DND-41 (cell line): ENCODE results near the gene ANKRD36.
"Not testable (repeated sequence)": the region's sequence is repeated elsewhere in the genome, so short reads cannot be mapped to it uniquely, and the experiment has no call there.

Experiments used
- ATAC-seq: fragments of 200-7000 bp; cut with Tn5 transposase; 3 replicates; pipeline ENCODE4 v1.9.1; 2021; ENCODE audit warnings: low read depth; ENCODE audit not compliant: insufficient read depth
- DNase-seq: peaks from one replicate; pipeline ENCODE4 v3.0.0-alpha.2; 2020
- H2AFZ ChIP-seq: 2 replicates; pipeline ENCODE4 v1.6.0; 2012; ENCODE audit warnings: low read depth, low read length
- H3K27ac ChIP-seq: 2 replicates; pipeline ENCODE4 v1.5.1; 2012; ENCODE audit warnings: low read length, inconsistent platforms
- H3K27me3 ChIP-seq: fragments of 200-600 bp; sonication (generic); 2 replicates; pipeline ENCODE4 v1.6.0; 2012; ENCODE audit warnings: low read length, mild to moderate bottlenecking, inconsistent platforms; ENCODE audit not compliant: insufficient read depth, poor library complexity
- H3K36me3 ChIP-seq: 2 replicates; pipeline ENCODE4 v1.5.1; 2012; ENCODE audit warnings: low read length, inconsistent platforms; ENCODE audit not compliant: insufficient read depth
- H3K4me1 ChIP-seq: 2 replicates; pipeline ENCODE4 v1.5.1; 2012; ENCODE audit warnings: mild to moderate bottlenecking, low read length; ENCODE audit not compliant: insufficient read depth
- H3K4me2 ChIP-seq: 2 replicates; pipeline ENCODE4 v1.6.0; 2012; ENCODE audit warnings: mild to moderate bottlenecking, moderate library complexity, low read length, inconsistent platforms; ENCODE audit not compliant: insufficient read depth
- H3K4me3 ChIP-seq, 2 experiments: fragments of 200-600 bp in 1 of 2; shearing (Covaris generic) in 1 of 2; 2 replicates each; pipeline ENCODE4 v1.5.1; 2012 to 2016; ENCODE audit warnings: inconsistent platforms in 2 of 2, low read length in 2 of 2, mild to moderate bottlenecking in 2 of 2, low read depth in 1 of 2, moderate library complexity in 1 of 2
- H3K79me2 ChIP-seq: 2 replicates; pipeline ENCODE4 v1.6.0; 2012; ENCODE audit warnings: low read length, inconsistent platforms; ENCODE audit not compliant: insufficient read depth
- H3K9ac ChIP-seq: 2 replicates; pipeline ENCODE4 v1.6.0; 2012; ENCODE audit warnings: low read depth, mild to moderate bottlenecking, inconsistent platforms, low read length, moderate library complexity
- H3K9me3 ChIP-seq: 2 replicates; pipeline ENCODE4 v1.5.1; 2012; ENCODE audit warnings: low read length, moderate library complexity, mild to moderate bottlenecking, inconsistent platforms; ENCODE audit not compliant: insufficient read depth, severe bottlenecking
- H4K20me1 ChIP-seq: 2 replicates; pipeline ENCODE4 v1.6.0; 2012; ENCODE audit warnings: low read length; ENCODE audit not compliant: insufficient read depth
- CTCF ChIP-seq: IDR thresholded peaks from 2 replicates; pipeline ENCODE4 v1.5.1; 2012; ENCODE audit warnings: borderline replicate concordance, low read length, moderate library complexity, mild to moderate bottlenecking; ENCODE audit not compliant: poor library complexity, severe bottlenecking; ENCODE audit errors: extremely low read depth

ANKRD36 gene

GRCh38 chr2:97180391-97180790 lies 67.4 kb downstream of the ANKRD36 start:
- not testable (repeated sequence) for H3K79me2 ChIP-seq, H3K4me1 ChIP-seq, ATAC-seq, DNase-seq, H3K27me3 ChIP-seq, H3K9me3 ChIP-seq, H3K27ac ChIP-seq, H2AFZ ChIP-seq, H4K20me1 ChIP-seq, H3K9ac ChIP-seq, H3K4me3 ChIP-seq, H3K4me2 ChIP-seq
- H3K36me3 ChIP-seq, result peaks cover 24% of the 10 kb centered on the region

GRCh38 chr2:97195349-97195748 lies 82.4 kb downstream of the ANKRD36 start:
- not testable (repeated sequence) for DNase-seq

GRCh38 chr2:97197251-97197650 lies 84.3 kb downstream of the ANKRD36 start:
- H4K20me1 ChIP-seq, H3K4me3 ChIP-seq, H2AFZ ChIP-seq: not testable (repeated sequence)

More at GRCh38 chr2:97195349-97195748, 82.4 kb downstream of the ANKRD36 start:
- H3K4me3 ChIP-seq, H3K27ac ChIP-seq, H3K4me2 ChIP-seq, H3K9me3 ChIP-seq, H3K9ac ChIP-seq, H4K20me1 ChIP-seq, H2AFZ ChIP-seq, ATAC-seq, H3K79me2 ChIP-seq, H3K4me1 ChIP-seq, H3K27me3 ChIP-seq: not testable (repeated sequence)
- H3K36me3 ChIP-seq, result peaks cover 82% of the 10 kb centered on the region

GRCh38 chr2:97200887-97201286 lies 87.9 kb downstream of the ANKRD36 start:
- not testable (repeated sequence) for H2AFZ ChIP-seq, H3K79me2 ChIP-seq, DNase-seq, H3K4me2 ChIP-seq, H3K9me3 ChIP-seq, H3K4me1 ChIP-seq, H3K27me3 ChIP-seq, H3K27ac ChIP-seq, ATAC-seq, H3K4me3 ChIP-seq, H4K20me1 ChIP-seq, H3K9ac ChIP-seq
- peaks cover 79% of the 10 kb centered on the region for H3K36me3 ChIP-seq

More at GRCh38 chr2:97197251-97197650, 84.3 kb downstream of the ANKRD36 start:
- H3K4me2 ChIP-seq, H3K9me3 ChIP-seq, H3K79me2 ChIP-seq, H3K27me3 ChIP-seq, H3K27ac ChIP-seq, H3K9ac ChIP-seq, DNase-seq, ATAC-seq, H3K4me1 ChIP-seq: not testable (repeated sequence)
- H3K36me3 ChIP-seq, result peaks cover 84% of the 10 kb centered on the region

GRCh38 chr2:97202643-97203250 lies 89.8 kb downstream of the ANKRD36 start:
- peaks cover 66% of the 10 kb centered on the region for H3K36me3 ChIP-seq
- not testable (repeated sequence) for ATAC-seq, H4K20me1 ChIP-seq, H3K27ac ChIP-seq, H3K79me2 ChIP-seq, H3K4me1 ChIP-seq, H3K9me3 ChIP-seq, H3K27me3 ChIP-seq, H3K4me3 ChIP-seq, DNase-seq, H2AFZ ChIP-seq, H3K9ac ChIP-seq, H3K4me2 ChIP-seq

GRCh38 chr2:97210325-97210724 lies 97.4 kb downstream of the ANKRD36 start:
- ATAC-seq, result no peak
- H3K36me3 ChIP-seq, result peaks cover 47% of the 10 kb centered on the region; the same call in 1 of the 2 replicates

GRCh38 chr2:97215025-97215424 lies 102.1 kb downstream of the ANKRD36 start:
- not testable (repeated sequence) for H3K9ac ChIP-seq, H3K79me2 ChIP-seq, H4K20me1 ChIP-seq, H3K4me3 ChIP-seq, DNase-seq, ATAC-seq, H3K27me3 ChIP-seq, H3K4me1 ChIP-seq, H3K9me3 ChIP-seq, H2AFZ ChIP-seq, H3K27ac ChIP-seq, H3K4me2 ChIP-seq
- peaks cover 43% of the 10 kb centered on the region; the same call in 1 of the 2 replicates for H3K36me3 ChIP-seq

More at GRCh38 chr2:97210325-97210724, 97.4 kb downstream of the ANKRD36 start:
- Histone ChIP-seq H3K4me1 (no peaks in the 10 kb centered on the region), H3K9me3 (no peaks in the 10 kb centered on the region), H3K27ac (no peak overlapping the region), H3K9ac (no peak overlapping the region), H3K27me3 (no peaks in the 10 kb centered on the region), H3K4me3 (no peak overlapping the region), H3K79me2 (no peaks in the 10 kb centered on the region), H3K4me2 (no peak overlapping the region), H2AFZ (no peak overlapping the region), H4K20me1 (no peaks in the 10 kb centered on the region)
- TF ChIP-seq CTCF, result no peak
- no peak for DNase-seq
